LoVo (cell line): Measurements from ENCODE around the gene FBXO3.
A peak's percentile ranks its signal among the peaks of the same experiment; 100 is the strongest.
"Not testable (repeated sequence)": the region's sequence is repeated elsewhere in the genome, so short reads cannot be mapped to it uniquely, and the experiment has no call there.

Source experiments
- DNase-seq: peaks from one replicate; pipeline ENCODE4 v3.0.0-alpha.2; 2016; ENCODE audit warnings: low spot score

FBXO3 gene, protein sequence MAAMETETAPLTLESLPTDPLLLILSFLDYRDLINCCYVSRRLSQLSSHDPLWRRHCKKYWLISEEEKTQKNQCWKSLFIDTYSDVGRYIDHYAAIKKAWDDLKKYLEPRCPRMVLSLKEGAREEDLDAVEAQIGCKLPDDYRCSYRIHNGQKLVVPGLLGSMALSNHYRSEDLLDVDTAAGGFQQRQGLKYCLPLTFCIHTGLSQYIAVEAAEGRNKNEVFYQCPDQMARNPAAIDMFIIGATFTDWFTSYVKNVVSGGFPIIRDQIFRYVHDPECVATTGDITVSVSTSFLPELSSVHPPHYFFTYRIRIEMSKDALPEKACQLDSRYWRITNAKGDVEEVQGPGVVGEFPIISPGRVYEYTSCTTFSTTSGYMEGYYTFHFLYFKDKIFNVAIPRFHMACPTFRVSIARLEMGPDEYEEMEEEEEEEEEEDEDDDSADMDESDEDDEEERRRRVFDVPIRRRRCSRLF

DNA sequence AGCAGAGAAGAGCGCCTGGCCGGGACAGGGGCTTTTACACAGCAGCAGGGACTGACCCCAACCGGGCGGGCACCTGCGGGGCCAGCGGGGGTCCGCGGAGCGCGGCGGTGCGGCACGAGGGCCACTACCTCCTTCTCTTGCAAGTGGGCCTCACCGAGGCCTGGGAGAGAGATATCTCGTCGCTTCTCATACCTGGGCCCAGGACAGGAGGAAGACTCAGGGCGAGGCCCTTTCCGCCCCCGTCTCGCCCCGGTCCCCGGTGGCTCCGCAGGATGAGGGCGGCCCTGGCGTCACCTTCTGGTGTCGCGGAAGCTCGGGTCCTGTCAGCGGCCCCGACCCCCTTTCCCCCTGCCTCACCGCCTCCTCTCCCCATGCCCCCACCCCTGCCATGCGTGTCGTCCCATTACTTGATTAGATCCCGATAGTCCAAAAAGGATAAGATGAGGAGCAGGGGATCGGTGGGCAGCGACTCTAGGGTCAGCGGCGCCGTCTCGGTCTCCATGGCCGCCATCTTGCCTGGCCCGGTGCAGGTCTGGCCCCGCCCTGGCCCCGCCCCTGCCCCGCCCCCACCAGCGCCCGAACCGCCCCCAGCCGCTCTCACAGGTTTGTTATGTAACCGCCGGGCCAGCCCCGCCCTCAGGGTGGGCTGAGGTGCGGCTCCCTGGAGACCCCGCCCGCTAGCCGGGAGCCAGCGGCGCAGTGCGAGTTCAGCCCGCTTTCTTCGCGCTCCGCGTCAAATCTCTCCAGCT is at the start of gene FBXO3:
FBXO3 (minus strand) TSS at position 534 of the 749 bp plus-strand sequence; CDS start at position 511, 23 bp downstream.
- peak; percentile 87 for DNase-seq

DNA sequence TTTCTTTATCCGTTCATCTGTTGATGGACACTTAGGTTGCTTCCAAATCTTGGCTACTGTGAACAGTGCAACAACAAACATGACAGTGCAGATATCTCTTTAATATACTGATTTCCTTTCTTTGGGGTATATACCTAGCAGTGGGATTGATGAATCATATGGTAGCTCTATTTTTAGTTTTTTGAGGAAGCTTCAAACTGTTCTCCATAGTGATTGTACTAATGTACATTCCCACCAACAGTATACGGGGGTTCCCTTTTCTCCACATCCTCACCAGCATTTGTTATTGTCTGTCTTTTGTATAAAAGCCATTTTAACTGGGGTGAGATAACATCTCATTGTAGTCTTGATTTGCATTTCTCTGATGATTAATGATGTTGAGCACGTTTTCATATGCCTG is 48.7 kb upstream of the FBXO3 start:
- not testable (repeated sequence) for DNase-seq

DNA sequence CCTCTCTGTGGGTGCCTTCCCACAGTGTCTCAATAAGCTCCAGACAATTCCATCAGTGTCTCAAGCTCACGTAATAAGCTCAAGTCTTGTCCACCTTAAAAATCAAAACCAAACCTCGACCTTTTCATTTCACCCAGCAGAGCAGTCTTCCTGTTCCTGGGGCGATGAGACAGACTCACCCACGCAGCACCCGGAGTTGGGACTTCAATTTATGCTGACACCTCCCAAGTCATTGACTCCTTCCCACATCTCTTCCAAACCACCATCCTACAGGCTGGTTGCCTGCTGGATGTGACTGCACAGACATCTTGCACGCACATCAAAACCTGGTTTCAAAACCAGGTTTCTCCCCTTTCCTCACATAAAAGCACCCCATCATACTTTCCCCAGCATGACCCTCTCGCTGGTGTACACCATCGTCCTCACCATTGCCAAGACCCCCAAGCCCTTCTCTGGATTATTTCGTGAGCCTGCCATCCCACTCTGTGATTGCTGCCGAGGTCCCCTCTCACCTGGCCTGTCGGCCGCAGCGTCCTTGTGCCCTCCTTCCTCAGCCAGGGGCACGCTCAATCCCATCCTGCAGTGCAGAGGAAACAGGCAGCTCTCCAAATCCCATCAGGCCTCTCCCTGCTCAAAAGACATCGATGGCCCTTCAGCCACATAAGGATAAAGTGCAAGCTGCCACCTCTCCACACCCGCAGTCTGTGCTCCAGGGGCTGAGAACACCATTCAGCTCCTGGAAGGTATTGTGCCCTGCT is 45.1 kb upstream of the FBXO3 start:
- DNase-seq: no peak

DNA sequence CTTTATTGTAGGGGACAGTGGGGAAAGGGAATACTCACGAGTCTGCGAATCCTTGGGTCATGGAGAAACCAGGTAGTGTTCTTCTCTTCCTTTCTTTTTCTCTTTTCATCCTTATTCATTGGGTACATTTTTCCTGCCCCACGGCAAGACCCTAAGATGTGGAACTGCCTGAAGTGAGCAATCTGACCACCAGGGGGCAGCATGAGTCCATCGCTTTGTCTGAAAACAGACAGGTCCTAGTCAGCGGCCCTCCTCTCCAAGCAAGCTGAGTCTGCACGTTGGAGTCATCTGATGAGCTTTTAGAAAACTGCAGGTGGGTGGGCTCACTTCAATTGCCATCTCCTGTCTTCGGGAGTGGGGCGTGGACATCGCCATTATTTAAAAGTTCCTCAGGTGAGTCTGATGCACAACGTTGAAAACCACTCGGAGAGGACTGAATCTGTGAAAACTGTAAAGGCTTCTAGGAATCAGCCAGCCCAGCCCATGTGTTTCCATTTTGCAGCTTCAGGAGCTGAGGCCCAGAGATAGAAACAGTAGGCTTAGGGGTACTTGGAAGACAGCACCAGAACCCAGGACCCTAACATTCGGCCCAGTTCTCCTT is 34.0 kb upstream of the FBXO3 start:
- DNase-seq: peak; percentile 71

DNA sequence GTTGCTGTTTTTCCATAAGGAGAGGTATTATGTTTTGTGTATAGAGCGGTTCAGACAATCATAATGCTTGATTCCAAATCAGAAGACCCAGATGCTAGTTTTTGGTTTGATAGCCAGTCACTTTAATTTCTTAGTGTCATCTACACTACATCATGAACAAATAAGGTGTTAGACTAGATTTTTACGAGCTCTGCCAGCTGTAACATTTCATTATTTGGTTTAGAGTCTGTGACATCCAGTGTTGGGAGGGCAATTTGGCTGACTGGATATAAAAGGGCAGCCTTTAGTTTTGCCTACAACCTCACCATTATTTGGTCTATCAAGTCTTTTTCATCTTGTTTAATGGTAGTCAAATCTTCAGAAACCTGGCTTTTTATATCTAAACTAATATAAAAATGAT is 30.2 kb upstream of the FBXO3 start:
- DNase-seq: no peak

DNA sequence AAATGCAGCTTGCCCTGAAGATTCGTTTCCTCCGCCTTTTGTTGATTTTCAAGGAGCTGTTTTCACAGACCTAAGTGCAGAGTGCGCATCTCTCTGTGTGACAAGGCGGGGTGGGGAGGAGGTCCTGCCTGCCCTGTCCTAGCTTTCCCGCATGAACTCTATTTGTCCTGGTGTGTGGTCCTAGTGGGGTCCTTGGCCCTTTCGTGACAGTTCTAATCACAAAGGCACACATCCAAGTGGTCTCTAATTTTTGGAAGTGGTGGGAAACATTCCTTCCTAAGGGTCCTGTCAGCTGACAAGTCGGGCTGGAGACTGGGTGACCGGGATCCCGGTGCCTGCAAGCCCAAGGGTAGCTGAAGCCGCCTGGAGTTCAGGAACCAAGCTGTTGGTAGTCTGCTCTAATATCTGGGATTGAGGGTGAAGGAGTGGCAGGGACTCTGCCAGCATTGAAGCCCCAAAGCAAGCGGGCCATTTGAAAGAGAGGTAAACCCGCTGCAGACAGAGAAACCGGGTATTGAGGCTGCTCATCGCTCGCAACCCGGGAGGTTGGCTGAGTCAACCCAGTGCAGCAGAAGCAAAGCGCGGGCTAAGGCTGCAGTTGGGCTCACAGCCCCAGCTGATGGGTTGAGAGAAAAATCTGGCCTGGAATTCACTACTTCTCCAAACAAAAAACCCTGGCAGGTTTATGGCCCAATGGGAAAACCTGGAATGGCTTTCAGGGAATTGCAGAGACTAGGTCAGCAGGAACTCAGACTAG is 28.1 kb upstream of the FBXO3 start:
- peak; percentile 24 for DNase-seq

DNA sequence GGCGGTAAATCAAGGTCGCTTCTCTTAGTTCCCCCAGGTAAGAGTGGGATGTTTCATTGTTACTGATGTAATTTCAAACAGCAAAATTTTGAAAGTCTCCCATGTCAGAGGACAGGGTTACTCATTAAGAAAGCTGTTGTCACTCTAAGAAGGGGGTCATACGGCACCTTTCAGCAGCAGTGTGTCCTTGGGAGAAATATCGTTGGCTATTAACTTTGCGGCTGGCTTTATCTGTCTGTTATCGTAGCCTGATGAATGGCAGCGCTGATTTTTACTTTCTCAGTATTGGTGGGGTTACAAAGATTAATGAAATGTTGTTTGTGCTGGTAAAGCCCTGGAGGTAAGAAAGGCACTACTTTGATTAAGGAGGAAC is 27.5 kb upstream of the FBXO3 start:
- DNase-seq: no peak

DNA sequence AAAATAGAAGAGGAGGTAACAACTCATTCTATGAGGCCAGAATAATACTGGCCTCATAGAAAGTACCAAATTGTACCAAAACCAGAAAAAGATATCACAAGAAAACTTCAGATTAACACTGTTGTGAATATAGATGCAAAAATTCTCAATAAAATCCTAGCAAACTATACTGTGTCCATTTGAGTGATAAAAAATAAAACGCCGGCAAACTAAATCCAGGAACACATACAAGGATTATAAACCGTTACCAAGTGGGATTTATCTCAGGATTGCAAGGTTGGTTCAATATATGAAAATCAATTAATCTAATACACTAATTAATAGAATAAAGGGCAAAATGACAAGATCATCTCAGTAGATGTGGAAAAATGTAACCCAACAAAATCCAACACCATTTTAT is 23.6 kb upstream of the FBXO3 start:
- no peak for DNase-seq

DNA sequence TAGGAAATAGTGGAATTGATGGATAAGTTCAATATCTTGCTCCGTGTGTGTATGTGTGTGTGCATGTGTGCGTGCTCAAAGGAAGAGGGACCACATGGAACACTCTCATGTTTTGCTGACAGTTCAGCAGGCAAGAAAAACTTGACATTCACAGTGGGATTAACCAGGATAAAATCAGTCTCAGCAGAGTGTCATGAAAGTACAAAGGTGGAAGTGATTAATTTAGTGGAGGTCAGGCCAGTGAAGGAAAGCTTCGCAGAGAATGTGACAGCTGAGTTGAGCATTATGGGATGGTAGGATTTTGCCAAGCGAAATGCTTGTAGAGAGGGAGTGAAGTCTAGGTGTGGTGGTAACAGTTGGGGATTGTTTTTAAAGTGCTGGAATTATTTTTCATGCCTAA is 15.7 kb upstream of the FBXO3 start:
- no peak for DNase-seq

DNA sequence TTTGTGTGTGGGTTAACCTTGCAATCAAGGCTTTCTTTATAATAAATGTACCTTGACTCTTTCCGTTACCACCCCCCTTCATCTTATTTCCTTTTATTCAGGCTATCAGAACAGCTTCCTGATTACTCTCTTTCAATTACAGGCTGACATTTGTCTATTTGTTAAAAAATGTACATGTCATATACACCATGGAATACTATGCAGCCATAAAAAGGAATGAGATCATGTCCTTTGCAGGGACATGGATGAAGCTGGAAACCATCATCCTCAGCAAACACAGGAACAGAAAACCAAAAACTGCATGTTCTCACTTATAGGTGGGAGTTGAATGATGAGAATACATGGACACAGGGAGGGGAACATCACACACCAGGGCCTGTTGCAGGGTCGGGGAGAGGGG is 13.8 kb upstream of the FBXO3 start:
- DNase-seq: not testable (repeated sequence)

DNA sequence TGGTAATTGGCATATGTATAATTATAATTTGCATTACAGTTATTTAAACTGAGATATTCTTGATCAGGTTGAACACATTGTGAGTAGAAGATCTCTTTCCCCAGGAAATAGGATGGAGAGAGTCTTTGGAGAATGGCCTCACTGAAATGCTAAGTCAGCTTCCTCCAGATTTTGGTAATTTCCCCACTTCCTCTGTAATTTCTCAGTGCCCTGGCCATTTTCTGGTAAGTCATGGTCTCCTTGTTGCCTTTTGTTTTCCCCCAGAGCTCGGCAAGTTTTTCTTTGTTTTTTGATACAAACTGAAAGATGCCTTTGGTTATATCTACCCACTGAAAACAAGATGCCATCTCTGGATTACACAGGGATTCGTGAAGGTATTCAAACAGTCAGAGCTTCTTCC is 12.8 kb upstream of the FBXO3 start:
- no peak for DNase-seq

DNA sequence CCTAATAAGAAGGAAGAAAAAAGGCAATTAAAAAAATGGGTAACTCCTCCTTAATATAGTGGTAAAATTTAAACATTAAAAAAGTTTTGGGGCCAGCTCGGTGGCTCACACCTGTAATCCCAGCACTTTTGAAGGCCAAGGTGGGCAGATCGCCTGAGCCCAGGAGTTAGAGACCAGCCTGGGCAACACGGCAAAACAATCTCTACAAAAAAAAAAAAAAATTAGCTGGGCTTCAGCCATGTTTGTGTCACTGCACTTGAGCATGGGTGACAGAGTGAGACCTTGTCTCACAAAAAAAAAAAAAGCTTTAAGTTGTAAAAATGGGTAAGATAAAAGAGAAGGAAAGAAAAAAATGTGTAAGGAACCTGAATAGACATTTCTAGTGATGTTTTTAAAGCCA is 11.3 kb upstream of the FBXO3 start:
- no peak for DNase-seq

DNA sequence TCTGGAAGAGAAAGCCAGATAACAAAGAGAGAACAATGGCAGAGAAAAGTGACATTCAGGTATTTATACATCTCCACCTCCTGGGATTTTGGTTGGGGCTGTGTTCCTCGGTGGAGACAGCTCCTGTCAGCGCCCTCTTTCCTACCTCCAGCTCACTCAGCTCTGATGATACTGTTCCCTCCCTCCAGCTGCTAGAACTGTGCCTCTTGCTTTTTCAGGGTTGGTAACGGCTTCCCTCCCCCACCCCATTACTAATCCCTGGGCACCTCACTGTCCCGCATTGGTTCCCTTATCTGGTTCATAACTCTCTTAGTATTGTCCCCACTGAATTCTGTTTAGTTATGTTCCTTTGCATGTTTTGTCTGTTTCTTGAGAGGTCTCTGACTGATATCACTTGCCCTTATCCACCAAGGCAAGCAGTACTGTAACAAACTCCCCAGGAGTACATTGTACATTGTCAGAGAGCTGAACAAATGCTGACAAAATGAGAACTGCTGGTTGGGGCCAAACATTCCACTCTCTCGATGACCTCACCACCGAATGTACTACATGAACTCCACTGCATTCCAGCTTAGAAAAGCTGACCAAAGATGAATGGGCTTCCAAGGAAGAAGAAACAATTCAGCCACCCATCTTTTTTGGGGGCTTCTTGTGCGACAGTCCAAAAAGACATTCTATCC is 5.7 kb upstream of the FBXO3 start:
- DNase-seq: no peak

DNA sequence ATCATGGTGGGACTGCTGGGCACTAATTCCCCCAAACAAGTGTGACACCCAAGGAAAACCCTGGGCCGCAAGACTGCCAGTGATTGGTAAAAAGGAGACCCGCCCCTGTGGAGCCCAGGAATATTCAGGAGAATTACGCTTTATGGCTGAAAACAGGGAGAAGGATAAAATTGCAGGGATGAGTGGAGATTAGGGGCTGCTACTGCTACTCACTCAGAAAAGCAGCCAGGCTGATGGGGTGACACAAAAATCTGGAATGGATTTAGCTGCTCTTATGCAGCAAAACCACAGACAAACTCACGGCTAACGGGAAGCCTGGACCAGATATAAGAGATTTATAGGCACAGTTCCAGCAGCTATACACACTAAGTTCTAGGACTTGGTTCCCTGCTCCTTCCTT is 4.4 kb upstream of the FBXO3 start:
- no peak for DNase-seq

DNA sequence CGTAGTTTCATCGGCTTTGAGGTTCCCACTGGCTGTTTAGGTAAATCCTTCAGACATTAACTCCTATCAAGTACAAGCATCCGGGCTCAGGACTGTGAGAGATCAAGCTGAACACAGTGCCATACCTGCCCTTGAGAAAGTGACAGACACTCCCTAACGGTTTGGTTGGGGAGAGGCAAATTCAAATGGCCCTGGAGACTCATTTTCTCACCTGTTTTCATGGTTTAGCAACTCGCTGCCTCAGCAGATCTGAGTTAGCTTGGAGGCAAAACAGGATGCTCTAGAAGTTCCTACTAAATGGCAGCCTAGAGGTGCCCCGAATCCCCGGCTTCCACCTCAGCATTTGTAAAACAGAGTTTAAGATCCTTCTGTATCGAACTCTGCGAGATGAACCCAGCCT is 3.6 kb upstream of the FBXO3 start:
- no peak for DNase-seq

DNA sequence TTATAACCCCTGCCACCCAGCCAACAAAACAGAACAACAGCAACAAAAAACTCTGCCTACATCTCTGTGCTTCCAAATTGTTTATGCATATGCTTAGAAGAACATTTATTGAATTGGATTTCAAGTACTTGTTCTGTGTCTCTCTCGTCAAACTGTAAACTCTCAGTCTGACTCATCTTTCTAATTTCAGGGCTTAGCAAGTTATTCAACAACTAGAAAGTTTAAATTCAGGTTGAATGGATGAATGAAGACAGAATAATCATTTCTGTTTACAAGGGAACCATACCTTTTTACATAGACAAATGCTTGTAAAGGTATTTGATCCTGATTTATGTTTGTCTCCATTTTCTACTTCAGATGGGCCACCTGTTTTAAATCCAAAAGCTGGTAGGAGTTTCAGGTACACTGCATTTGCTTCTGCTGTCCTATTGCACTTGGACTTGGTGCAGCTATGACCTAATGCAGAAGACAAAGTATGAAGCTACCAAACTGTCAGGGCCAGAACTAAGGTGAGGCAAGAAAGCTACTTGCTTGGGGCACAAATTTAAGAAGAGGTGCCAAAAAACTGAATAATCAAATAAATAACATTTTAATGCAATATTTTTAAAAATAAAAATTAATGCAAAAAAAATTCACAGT is 1.6 kb upstream of the FBXO3 start:
- DNase-seq: no peak

DNA sequence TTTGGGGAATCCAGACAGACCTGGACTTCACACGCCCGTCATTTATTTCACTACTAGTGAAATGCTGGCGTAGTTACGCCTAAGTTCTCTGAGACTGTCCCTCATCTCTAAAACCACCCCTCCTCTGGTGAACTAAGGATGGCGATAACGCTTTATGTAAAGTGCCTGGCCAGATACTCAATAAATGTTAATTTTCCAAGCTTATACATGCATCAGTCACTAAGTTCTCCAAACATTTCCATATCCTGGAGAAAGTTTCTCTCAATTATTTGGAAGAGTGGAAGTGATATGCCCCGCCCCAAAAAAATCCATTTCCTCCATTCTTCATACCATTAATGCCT is 1.1 kb upstream of the FBXO3 start:
- DNase-seq: no peak

DNA sequence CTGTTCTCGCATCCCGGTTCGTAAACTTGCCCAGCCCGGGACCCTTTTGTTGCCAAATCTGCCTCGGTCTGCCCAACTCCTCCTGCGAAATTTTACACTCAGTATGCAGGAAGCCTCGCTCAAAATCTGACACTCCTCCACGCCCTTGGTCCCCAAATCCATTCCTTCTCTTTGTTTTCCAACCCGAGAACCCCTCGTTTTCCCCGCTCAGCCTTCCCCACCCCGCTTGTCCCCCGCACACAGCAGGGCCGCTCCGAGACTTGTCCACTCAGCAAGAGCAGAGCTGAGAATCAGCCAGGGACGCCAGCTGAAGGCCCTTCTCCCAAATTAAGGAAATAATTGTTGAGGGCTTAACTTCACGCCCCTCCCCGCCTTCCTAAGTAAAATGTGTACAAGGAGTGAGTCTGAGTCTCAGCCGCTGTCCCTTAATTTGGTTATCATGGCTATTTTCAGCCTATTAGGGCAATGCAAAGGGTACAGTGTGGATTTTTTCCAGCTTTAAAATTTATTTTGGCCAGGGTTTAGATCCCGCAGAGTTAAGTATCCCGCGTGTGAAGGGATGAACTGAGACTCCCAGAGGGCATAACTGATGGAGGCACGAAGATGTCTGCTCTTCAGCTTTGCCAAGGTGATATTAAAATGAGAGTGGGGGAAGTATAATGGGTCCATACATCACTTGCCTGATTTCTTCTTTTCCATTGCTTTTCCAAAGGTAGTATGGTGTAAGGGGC is 581 bp upstream of the FBXO3 start:
- no peak for DNase-seq

DNA sequence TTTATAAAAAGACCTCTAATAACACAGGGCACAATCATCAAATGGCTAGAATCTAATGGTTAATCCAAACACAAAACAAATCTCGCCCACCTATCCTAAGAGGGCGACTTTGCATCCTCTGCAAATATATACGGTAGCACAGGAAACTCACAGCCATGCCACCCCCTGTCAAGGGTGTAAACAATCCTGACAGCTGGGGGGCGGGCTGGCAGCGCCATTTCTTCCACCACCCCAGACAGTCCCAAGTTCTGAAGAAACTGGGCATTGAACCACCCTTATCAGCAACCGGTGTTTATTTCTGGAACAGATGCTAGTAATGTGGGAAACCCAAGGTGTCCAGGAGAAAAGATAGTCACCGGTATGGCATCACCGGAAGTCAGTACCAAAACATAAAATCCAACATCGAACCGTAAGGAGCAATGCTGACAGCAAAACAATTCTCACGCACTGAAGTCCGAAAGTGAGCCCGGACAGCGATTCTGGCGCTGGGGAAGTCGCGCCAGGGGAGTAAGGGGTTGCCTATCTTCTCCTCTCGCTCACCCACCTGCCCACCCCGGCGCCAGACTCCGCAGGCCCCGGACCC is 825 bp downstream of the FBXO3 start:
- no peak for DNase-seq

DNA sequence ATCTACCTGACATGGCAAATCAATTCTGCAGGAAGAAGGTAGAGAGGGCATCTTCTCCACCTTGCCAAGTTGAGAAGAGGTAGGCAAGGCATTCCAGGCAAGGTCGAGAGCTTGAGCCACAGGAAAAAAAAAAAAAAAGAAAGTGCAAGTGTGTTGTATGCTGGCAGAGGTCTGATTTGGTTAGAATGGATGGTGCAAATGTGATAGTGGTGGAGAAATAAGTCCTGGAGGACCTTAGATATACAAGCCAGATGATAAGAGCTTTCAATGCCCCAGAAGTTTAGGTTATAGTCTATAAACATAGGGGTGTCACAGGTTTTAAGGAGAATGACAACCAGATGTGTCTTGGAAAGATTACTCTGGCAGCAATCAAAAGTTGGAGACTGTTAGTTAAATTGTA is 1.4 kb downstream of the FBXO3 start:
- DNase-seq: no peak
